ENCODE data around the gene PARD6B.

- TF ChIP-seq, protein P1, sequence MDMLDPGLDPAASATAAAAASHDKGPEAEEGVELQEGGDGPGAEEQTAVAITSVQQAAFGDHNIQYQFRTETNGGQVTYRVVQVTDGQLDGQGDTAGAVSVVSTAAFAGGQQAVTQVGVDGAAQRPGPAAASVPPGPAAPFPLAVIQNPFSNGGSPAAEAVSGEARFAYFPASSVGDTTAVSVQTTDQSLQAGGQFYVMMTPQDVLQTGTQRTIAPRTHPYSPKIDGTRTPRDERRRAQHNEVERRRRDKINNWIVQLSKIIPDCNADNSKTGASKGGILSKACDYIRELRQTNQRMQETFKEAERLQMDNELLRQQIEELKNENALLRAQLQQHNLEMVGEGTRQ (CRISPR knock-in tag; IDR thresholded peaks at IDR 0.05): no peak
- TF ChIP-seq, protein P2, sequence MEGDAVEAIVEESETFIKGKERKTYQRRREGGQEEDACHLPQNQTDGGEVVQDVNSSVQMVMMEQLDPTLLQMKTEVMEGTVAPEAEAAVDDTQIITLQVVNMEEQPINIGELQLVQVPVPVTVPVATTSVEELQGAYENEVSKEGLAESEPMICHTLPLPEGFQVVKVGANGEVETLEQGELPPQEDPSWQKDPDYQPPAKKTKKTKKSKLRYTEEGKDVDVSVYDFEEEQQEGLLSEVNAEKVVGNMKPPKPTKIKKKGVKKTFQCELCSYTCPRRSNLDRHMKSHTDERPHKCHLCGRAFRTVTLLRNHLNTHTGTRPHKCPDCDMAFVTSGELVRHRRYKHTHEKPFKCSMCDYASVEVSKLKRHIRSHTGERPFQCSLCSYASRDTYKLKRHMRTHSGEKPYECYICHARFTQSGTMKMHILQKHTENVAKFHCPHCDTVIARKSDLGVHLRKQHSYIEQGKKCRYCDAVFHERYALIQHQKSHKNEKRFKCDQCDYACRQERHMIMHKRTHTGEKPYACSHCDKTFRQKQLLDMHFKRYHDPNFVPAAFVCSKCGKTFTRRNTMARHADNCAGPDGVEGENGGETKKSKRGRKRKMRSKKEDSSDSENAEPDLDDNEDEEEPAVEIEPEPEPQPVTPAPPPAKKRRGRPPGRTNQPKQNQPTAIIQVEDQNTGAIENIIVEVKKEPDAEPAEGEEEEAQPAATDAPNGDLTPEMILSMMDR (IDR thresholded peaks at IDR 0.05): no peak
- TF ChIP-seq FOXK1 (CRISPR knock-in tag; IDR thresholded peaks at IDR 0.05) (no peak), ELF4 (CRISPR knock-in tag; IDR thresholded peaks at IDR 0.05; ENCODE audit: low read depth) (no peak), TEAD4 (CRISPR knock-in tag; IDR thresholded peaks at IDR 0.05) (no peak), ATF6 (CRISPR knock-in tag; IDR thresholded peaks at IDR 0.05) (no peak), CREB1 (CRISPR knock-in tag; IDR thresholded peaks at IDR 0.05) (no peak), E2F1 (CRISPR knock-in tag; IDR thresholded peaks at IDR 0.05) (no peak), PREB (CRISPR knock-in tag; IDR thresholded peaks at IDR 0.05; ENCODE audit: borderline replicate concordance) (no peak), TCF7 (CRISPR knock-in tag; IDR thresholded peaks at IDR 0.05; ENCODE audit: low read depth) (no peak)
- TF ChIP-seq, protein P3, sequence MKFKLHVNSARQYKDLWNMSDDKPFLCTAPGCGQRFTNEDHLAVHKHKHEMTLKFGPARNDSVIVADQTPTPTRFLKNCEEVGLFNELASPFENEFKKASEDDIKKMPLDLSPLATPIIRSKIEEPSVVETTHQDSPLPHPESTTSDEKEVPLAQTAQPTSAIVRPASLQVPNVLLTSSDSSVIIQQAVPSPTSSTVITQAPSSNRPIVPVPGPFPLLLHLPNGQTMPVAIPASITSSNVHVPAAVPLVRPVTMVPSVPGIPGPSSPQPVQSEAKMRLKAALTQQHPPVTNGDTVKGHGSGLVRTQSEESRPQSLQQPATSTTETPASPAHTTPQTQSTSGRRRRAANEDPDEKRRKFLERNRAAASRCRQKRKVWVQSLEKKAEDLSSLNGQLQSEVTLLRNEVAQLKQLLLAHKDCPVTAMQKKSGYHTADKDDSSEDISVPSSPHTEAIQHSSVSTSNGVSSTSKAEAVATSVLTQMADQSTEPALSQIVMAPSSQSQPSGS (CRISPR knock-in tag; IDR thresholded peaks at IDR 0.05; ENCODE audit: borderline replicate concordance, low read depth): no peak
- TF ChIP-seq, protein P4, sequence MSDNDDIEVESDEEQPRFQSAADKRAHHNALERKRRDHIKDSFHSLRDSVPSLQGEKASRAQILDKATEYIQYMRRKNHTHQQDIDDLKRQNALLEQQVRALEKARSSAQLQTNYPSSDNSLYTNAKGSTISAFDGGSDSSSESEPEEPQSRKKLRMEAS (CRISPR knock-in tag; IDR thresholded peaks at IDR 0.05): no peak
Observed at GRCh38 chr20:50794181-50794845, 62.9 kb downstream of the PARD6B start.
